ENCODE results near the gene GAGE10.
"Not testable (repeated sequence)": the region's sequence is repeated elsewhere in the genome, so short reads cannot be mapped to it uniquely, and the experiment has no call there.

Gene GAGE10

DNA sequence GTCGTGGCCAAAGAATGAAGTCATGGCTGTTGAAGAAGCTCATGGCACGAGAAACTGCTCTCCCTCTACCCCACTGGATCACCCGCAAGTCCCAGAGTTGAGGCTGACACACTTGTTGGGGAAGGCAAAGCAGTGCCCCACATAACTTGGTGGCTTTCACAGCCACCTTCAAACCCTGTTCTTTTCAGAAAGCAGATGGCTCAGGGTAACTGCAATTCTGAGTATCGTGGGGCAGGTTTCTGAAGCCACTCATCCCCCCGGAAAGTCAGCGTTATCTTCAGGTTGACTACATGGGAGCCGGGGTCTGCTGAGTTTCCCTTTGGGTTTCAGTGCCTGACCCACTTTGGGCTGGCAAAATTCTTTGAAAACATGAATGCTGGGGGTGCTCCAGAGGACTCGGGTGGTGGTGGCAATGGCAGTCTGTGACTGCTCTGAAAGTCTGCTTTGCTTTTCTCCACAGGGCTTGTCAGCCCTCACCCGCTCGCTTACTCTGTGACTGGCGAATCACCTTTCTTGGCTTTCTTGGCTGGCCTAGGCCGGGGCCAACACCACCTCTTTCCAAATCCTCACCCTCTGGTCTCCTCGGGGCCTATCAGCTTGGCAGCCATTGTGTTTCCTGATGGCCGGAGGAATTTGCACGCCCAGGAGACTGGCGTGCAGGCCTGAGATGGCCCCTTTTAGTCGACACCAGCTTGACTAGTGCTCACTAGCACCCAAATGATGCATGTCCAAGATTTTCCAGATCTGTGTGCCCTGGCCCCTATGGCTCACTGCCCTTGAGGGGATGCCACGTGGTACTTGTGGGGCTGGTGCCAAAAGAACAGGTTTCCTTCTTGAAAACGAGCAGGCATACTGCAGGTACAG is 26.5 kb upstream of the GAGE10 start:
- DNase-seq (ENCODE audit: low spot score): no peak

DNA sequence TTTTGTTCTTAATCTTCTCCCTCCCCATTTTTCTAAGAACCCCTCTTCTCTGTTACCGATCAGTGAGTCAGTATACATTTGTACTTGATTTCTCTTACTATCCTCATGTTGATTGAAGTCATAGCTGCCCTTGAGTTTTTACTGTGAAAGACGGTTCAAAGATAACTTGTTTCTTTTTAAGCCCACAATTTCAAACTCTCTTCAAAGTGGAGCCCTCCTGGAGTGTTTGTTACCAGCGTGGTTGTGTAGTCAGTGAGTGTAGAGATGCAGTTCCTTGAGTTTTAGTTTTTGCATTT is 26.0 kb upstream of the GAGE10 start:
- no peak for DNase-seq (ENCODE audit: low spot score)

DNA sequence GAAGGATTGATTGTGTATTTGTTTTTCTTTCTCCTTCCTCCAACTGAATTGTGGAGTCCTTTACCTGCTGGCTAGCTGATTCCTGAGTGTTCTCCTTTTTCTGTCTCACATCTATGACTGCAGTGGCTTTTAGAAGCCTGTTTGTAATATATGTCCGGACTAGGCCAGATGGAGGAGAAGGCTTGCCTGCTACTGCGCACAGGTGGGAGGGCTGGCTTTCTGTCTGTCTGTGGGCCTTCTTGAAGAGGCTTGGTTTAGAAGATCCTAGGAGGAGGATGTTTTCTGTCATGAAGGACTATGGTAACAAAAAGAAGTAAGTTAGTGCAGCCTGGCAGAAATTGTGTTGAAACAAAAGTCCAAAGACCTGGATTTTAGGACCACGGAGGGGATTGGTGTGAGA is 25.4 kb upstream of the GAGE10 start:
- DNase-seq (ENCODE audit: low spot score): no peak

DNA sequence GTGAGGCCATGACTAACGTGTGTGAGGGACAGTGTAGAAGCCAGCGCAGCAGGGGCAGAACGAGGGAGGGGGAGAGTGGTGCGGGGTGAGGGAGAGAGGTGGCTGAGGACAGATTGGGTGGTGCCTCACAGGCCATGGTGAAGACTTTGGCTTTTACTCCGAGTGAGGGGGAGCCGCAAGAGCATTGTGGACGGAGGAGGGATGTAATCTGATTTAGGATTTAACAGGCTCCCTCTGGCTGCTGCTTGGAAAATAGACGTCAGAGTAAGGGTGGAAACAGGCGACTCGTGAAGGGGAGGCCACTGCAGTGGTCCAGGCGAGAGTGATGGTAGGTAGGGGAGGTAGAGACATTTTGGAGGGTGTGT is 20.8 kb upstream of the GAGE10 start:
- no peak for DNase-seq (ENCODE audit: low spot score)

DNA sequence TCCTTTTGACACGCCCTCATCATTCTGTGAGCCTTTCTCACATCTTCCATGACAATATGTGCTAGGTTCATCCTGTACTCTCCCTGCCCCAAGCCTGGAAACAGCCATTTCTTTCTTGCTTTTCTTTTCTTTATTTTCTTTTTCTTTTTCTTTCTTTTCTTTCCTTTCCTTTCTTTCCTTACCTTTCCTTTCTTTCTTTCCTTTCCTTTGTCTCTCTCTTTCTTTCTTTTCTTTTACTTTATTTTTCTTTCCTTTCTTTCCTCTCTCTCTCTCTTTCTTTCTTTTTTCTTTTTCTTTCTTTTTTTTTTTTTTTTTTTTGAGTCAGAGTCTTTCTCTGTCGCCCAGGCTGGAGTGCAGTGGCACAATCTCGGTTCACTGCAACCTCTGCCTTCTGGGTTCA is 19.2 kb upstream of the GAGE10 start:
- no peak for DNase-seq (ENCODE audit: low spot score)

DNA sequence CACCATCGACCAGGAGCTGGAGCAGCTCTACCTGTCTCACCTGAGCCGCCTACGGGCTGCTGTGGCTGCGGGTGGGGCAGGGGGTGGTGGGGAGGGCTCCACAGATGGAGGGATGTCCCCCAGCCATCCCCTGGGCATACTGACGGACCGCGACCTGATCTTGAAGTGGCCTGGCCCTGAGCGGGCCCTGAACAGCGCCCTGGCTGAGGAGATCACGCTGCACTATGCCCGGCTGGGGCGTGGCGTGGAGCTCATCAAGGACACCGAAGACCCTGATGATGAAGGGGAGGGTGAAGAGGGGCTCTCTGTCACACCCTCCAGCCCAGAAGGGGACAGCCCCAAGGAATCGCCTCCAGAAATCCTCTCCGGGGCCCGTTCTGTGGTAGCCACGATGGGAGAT is 17.3 kb upstream of the GAGE10 start:
- DNase-seq (ENCODE audit: low spot score): no peak

DNA sequence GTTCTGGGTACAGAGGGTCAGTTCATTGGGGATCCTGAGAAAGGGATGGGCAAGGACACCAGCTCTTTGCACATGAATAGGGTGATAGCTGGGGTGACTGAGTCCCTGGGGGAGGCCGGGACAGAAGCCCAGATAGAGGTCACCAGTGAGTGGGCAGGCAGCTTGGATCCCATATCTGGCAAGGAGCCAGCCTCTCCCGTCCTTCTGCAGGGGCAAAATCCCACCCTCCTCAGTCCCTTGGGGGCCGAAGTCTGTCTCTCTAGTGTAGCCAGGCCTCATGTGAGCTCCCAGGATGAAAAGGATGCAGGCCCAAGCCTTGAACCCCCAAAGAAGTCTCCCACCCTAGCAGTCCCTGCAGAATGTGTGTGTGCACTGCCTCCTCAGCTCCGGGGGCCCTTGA is 16.9 kb upstream of the GAGE10 start:
- DNase-seq (ENCODE audit: low spot score): no peak

DNA sequence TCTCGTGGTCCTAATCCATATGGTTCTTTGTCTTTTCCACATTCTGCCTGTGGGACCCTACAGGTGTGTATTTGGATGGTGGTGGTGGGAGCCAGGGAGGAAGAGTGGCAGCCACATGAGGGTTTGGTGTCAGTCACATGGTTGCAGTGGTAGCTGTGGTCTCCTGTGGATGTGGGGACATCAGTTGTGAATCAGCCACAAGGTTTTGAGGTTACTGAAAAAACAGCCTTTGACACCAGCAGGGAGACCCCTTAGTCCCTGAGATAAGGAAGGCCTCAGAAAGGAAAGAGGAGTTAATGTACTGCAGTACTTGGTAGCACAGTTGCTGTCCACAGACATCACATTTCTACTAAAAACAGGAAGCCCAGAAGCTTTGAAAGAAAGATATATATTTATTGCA is 15.8 kb upstream of the GAGE10 start:
- no peak for DNase-seq (ENCODE audit: low spot score)

DNA sequence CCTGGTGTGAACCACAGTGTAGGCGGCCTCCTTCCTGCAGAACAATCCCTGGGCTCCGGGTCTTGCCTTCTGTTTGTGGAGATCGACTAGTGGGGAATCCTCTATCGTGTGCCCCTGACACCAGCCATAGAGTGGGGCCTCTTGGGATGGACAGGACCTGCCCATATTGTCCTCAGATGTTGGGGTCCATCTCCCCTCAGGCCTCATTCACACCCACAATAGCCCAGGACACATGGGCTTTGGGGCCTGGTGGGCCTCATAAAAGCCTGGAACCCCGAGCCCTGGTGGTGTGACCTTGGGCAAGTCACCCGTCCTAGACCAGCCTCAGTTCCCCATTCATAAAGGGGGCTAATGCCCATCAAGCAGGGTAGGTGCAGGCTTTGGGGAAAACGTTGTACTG is 13.2 kb upstream of the GAGE10 start:
- DNase-seq (ENCODE audit: low spot score): no peak

DNA sequence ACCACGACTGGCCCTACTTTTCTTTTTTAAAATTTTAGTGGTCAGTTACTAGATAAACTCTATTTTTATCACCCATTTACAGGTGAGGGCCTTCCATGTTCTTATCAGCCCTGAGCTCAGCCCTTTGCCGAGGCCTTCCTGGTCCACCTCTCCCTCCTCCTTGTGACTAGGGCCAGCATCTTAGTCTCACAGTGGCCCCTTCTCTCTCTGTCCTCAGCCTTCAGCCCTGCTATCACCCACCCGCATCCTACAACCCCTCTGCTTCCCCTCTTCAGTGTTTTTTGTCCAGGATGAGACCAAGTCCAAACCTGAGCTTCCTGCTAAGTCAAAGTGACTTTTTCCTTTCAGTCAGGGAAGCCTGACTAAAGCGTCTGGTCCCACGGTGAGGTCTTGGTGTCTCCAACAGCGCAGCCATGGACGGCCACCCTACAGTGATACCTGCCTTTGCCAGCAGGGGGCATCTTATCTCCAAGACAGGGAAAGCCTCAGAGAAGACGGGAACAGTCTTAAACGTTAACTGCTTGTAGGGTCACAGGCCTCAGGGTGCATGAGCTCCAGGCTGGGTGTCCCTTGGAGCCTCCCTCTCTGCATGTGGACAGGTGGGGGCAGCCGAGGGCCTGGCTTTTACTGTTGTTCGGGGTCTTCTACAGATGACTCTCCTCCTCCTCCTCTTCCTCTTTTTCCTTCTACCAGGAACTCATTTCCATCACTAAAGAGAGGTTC is 11.7 kb upstream of the GAGE10 start:
- DNase-seq (ENCODE audit: low spot score): peak; percentile 22

DNA sequence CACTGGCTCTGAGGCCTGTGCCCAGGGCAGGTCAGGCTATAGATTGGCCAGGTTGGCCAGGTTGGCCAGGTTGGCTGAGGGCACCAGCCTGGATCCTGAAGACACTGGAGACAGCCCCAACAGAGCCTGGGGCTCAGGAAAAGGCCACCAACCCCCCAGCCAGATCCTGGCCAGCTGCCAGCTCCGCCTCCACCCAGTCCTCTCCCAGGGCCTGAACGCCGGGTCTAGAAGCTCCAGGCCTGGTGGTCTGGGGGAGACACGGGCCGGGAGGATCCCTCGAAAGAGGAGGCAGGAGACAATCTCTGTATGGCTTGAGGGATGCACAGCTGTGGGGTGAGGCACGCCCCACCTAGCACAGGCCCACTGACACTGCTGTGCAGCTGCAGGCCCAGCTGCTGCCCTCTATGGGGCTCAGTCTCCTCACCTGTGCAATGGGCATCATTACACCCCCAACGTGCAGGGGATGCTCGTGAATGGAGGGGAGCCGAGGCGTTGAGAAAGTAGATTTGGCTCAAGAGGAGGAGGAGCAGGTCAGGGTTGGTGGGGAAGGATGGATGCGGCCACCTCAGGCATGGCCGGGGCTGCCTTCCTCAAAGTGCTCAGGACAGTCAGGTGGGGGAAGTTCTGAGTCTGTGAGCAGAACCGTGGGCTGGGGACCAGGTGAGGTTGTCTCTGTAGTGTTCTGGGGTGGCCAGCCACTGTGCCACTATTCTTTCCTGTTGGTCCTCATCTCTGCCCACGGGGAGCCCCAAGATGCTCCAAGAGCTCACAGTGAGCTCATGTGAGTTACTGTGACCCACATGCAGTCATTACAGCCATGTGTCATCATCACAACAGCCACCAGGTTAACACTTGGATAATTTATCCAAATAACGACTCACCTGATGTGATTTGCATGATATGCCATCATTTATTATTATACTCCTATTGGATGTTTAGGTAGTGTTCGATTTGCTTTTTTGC is 10.8 kb upstream of the GAGE10 start:
- DNase-seq (ENCODE audit: low spot score): no peak

DNA sequence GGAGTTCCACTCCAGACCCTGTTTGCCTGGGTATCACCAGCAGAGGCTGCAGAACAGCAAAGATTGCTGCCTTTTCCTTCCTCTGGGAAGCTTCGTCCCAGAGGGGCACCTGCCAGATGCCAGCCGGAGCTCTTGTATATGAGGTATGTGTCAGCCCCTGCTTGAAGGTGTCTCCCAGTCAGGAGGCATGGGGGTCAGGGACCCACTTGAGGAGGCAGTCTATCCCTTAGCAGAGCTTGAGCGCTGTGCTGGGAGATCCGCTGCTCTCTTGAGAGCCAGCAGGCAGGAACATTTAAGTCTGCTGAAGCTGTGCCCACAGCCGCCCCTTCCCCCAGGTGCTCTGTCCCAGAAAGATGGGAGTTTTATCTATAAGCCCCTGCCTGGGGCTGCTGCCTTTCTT is 4.2 kb upstream of the GAGE10 start:
- DNase-seq (ENCODE audit: low spot score): not testable (repeated sequence)

DNA sequence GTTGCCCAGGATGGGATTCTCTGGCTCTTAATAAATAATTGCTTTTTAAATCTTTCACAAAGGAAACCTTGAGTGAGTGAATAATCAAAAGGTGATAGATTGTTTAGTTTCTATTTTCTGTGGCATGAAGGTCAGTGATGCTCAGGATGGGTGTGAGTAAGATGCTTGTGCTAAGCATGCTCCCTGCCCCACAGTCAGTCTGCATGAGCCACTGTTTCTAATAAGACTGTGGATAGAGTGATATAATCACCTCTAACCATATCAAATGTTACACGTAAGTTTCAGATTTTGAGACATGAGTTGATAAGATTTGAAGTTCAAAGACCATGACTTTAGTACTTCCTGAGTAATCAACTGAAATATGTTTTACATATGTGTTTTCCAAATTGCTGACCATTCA is 2.7 kb upstream of the GAGE10 start:
- DNase-seq (ENCODE audit: low spot score): no peak

DNA sequence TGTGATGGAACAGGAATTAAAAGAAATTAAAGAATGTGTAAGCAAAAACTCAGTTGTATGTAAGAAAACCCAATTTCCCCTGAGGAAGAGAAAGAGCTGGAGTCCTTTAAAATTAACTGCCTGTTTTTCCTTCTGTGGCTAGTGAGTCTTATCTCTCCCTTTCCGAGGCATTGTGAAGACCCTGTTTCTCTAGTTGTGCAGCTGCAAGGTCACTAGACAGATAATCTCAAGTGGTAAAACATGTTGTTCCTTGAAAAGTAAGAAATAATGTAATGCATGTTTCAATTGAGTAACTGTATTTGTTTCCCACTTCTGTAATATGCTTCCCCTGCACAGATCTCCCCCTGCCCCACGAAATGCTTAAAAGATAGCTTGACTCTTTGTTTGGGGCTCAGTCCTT is 4.3 kb downstream of the GAGE10 start:
- DNase-seq (ENCODE audit: low spot score): not testable (repeated sequence)

DNA sequence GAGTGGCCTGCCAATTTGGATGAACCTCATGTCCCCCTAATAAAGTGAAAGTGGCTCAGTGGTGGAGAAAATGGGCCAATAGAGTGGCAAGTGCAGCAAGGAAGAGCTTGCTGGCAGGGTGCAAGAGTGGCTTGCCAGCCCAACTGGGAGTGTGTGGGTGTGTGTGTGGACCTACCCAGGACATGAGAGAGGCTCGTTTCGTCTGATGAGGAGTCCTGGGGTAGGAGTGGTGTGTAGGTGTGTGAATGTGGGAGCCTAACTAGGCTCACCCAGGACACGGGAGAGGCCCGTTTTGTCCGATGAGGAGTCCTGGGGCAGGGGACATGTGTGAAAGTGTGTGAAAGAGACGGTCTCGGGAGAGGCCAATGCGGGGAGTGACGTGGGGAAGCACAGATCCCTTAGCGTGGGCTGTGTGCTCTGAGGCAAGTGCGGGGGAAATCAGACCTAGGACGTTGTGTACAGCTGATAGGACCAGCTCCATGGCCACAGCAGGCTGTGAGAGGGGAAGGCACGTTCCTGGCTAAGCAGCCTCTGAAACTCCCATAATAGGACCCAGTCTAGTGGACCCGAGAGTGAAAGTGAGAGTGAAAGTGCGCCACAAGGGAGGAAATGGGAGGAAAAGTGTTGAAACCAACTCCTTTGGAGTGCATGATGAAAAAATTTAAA is 5.3 kb downstream of the GAGE10 start:
- DNase-seq (ENCODE audit: low spot score): peak; percentile 8

DNA sequence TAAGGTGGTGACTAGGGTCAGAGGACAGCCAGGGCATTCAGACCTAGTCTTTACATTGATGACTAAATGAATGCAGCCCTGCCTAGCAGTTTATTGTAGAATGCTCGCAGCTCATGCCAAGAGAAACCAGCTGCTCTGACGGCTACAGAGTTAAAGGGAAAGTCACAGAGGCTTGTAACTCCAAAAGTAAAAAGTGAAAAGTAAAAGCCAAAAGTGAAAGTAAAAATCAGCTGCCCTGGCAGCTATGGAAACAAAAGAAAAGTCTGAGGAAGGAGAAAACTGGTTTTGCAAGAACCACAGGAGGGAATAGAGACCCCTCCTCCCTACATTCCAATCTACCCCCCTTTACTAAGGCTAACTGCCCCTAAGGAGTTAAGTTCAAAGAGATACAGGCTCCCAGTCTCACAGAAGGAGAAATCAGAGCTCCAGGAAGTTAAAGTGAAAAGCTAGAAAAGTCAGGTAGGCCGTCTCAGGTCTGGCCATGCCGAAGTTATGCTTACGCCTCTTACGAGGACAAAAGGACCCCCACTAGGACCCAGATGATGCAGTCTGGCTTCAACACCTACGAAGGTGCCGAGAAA is 6.0 kb downstream of the GAGE10 start:
- peak; percentile 3 for DNase-seq (ENCODE audit: low spot score)

DNA sequence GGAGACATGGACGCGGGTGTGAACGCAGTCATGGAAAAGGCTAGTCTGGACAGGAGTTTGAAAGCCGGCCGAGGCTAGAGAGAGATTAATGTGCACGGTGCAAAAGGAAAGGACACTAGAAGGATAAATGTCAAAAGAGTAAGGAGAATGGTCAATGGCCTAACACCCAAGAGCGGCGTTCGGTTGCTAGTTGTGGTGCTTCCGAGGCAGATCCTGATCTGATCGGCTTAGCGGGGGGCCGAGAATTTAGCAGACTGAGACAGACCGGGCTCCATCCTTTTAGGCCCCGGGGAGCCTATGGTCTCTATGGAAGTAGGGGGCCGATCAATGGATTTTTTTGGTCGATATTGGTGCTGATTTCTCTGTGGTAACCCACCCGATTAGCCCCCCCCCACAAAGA is 6.9 kb downstream of the GAGE10 start:
- no peak for DNase-seq (ENCODE audit: low spot score)

DNA sequence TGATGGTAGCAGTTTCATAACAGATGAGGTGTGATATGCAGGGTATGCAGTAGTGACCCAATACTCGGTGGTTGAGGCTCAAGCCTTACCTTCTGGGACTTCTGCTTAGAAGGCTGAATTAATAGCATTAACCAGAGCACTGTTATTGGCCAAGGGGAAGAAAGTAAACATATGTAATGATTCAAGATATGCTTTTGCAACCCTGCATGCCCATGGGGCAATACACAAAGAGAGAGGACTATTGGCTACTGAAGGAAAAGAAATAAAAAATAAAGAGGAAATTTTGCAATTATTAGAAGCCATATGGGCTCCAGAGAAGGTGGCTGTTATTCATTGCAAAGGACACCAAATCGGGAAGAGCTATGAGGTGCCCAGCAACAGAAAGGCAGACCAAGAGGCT is 8.7 kb downstream of the GAGE10 start:
- no peak for DNase-seq (ENCODE audit: low spot score)

DNA sequence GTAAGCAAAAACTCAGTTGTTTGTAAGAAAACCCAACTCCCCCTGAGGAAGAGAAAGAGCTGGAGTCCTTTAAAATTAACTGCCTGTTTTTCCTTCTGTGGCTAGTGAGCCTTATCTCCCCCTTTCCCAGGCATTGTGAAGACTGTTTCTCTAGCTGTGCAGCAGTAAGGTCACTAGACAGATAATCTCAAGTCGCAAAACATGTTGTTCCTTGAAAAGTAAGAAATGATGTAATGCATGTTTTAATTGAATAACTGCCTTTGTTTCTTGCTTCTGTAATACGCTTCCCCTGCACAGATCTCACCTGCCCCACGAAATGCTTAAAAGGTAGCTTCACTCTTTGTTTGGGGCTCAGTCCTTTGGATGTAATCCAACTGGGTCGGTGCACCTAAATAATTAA is 12.6 kb downstream of the GAGE10 start:
- no peak for DNase-seq (ENCODE audit: low spot score)

DNA sequence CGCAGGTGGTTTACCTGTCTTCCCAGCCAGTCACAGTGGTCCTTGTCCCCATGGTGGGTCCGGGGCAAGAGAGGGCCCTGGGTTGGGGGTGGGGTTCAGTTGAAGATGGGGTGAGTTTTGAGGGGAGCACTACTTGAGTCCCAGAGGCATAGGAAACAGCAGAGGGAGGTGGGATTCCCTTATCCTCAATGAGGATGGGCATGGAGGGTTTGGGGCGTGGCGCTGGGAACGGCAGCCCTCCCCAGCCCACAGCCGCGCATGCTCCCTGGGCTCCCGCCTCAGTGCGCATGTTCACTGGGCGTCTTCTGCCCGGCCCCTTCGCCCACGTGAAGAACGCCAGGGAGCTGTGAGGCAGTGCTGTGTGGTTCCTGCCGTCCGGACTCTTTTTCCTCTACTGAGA is 18.3 kb downstream of the GAGE10 start, which contains the start of gene GAGE12J:
Gene GAGE12J (plus strand): TSS at position 301 of the 400 bp plus-strand sequence. CDS start 1,157 bp downstream, outside the sequence.
- not testable (repeated sequence) for DNase-seq (ENCODE audit: low spot score)

DNA sequence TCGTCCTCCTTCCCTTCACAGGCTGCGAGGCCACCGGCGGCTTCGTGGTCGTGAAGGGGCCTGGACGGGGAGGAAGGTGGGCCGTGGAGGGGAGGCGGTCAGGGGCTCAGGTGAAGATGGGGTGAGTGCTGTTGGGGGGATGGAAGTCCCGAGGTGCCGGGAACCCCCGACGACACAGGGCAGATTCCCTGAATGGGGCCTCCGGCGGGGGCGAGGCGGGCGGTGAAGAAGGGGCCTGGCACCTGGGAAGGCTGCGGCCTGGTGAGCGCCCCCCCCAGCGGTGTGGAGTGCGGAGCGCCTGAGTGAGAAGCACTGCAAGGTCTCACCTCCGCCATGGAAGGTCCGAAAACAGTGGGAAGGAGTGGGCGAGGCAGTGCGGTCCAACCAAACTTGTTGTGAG is 18.8 kb downstream of the GAGE10 start:
- DNase-seq (ENCODE audit: low spot score): not testable (repeated sequence)

DNA sequence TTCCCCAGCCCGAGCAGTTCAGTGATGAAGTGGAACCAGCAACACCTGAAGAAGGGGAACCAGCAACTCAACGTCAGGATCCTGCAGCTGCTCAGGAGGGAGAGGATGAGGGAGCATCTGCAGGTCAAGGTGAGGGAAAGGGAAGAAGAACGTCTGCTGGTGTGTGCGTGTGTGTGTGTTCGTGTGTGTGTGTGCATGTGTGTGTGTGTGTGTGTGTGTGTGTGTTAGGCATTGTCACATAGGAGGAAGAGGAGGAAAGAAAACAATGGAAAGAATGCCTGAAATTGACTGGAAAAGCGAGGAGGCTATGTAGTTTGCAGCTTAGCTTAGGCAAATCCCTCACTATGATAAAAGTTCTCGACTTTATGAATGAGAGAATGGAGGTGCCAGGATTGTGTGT is 20.3 kb downstream of the GAGE10 start:
- not testable (repeated sequence) for DNase-seq (ENCODE audit: low spot score)

All from globus pallidus (tissue), 1 donor.